A549 (cell line): ENCODE data around the gene PCYT1B.

Source experiments
- BHLHE40 ChIP-seq: IDR thresholded peaks from 2 replicates; pipeline ENCODE4 v1.6.1; 2012; ENCODE audit warnings: low read depth, low read length, inconsistent platforms
- CBX8 ChIP-seq: fragments of 200-600 bp; sonication (generic); IDR thresholded peaks from 2 replicates; pipeline ENCODE4 v1.6.1; 2016
- CEBPB ChIP-seq, 2 experiments: fragments of >200 bp in 1 of 2; sonication (Bioruptor Twin) in 1 of 2; formaldehyde crosslinking in 1 of 2; IDR thresholded peaks; 2 replicates each; pipeline ENCODE4 v1.6.1; 2012 to 2016
- CTCF ChIP-seq: fragments of >200 bp; sonication (Bioruptor Twin); formaldehyde crosslinking; IDR thresholded peaks from 3 replicates; pipeline ENCODE4 v1.5.1; 2016
- MAX ChIP-seq: IDR thresholded peaks from 2 replicates; pipeline ENCODE4 v1.6.1; 2012

- TF ChIP-seq CEBPB (IDR thresholded peaks at IDR 0.05) = no peak
- no peak for TF ChIP-seq CTCF
- TF ChIP-seq MAX = no peak
- TF ChIP-seq BHLHE40 = no peak
- no peak for TF ChIP-seq CBX8
Observed at GRCh38 chrX:24528605-24529004, 118.5 kb downstream of the PCYT1B start.
